C4-2B (cell line): ENCODE results near the gene MAP3K5.
A peak's percentile ranks its signal among the peaks of the same experiment; 100 is the strongest.

Source experiments
- H3K27ac ChIP-seq: fragments of 450-650 bp; 2 replicates; pipeline ENCODE4 v1.5.1; 2017
- CTCF ChIP-seq: fragments of 450-650 bp; conservative IDR thresholded peaks from 2 replicates; pipeline ENCODE4 v1.5.1; 2017; ENCODE audit warnings: mild to moderate bottlenecking
- ZFX ChIP-seq: fragments of 450-650 bp; IDR thresholded peaks from 2 replicates; pipeline ENCODE4 v1.6.1; 2017

The MAP3K5 gene

GRCh38 chr6:136736281-136736960 is 55.9 kb downstream of the MAP3K5 start:
- TF ChIP-seq CTCF (no peak), ZFX (no peak)
- H3K27ac ChIP-seq, result no peak overlapping the region

- no peak overlapping the region for H3K27ac ChIP-seq
Observed at GRCh38 chr6:136734977-136735376, 57.3 kb downstream of the MAP3K5 start.

GRCh38 chr6:136732889-136733288 is 59.4 kb downstream of the MAP3K5 start:
- no peak for TF ChIP-seq ZFX
- no peak for TF ChIP-seq CTCF
- H3K27ac ChIP-seq, result no peak overlapping the region

More at GRCh38 chr6:136734977-136735376, 57.3 kb downstream of the MAP3K5 start:
- TF ChIP-seq CTCF (no peak), ZFX (no peak)

GRCh38 chr6:136729832-136730231 is 62.4 kb downstream of the MAP3K5 start:
- no peak overlapping the region for H3K27ac ChIP-seq
- TF ChIP-seq CTCF (no peak), ZFX (no peak)

GRCh38 chr6:136728976-136729515 is 63.2 kb downstream of the MAP3K5 start:
- TF ChIP-seq CTCF (no peak), ZFX (no peak)
- H3K27ac ChIP-seq, result no peak overlapping the region

- TF ChIP-seq CTCF, result no peak
- TF ChIP-seq ZFX, result no peak
Observed at GRCh38 chr6:136728033-136728939, 64.0 kb downstream of the MAP3K5 start.

More at GRCh38 chr6:136728033-136728939, 64.0 kb downstream of the MAP3K5 start:
- peak overlapping the region; percentile 45; the same call in 1 of the 2 replicates for H3K27ac ChIP-seq
